Body of pancreas (tissue), 4 donors: ENCODE measurements around the gene GATB. TPM values are rescaled to one million over a fixed set of nuclear protein-coding genes. Genes with fewer than 3 reads are reported as not detected.

Experiments used
- ATAC-seq: fragments of 150-250 bp; one replicate; pipeline ENCODE4 v1.9.1; 2016
- DNase-seq, 4 donors: peaks; one replicate each; pipeline ENCODE4 v3.0.0-alpha.2; 2019
- H3K27ac ChIP-seq, 4 donors: fragments of 200-600 bp; sonication (generic); 1 replicate in 3 of 4; 2 replicates in 1 of 4; pipeline versions ENCODE4 v1.5.1 to v1.6.1; 2016 to 2019; ENCODE audit warnings: mild to moderate bottlenecking in 1 of 4, mixed read lengths in 1 of 4, moderate library complexity in 1 of 4
- H3K27me3 ChIP-seq, 2 donors: fragments of 200-600 bp; sonication (generic); one replicate each; pipeline ENCODE4 v1.6.0; 2016; ENCODE audit warnings: mild to moderate bottlenecking in 1 of 2
- H3K36me3 ChIP-seq, 2 donors: fragments of 200-600 bp; sonication (generic); replicated peaks in 1 of 2; 2 replicates each; pipeline ENCODE4 v1.5.1; 2016; ENCODE audit warnings: low read depth in 2 of 2; ENCODE audit not compliant: insufficient read depth in 1 of 2
- H3K4me1 ChIP-seq: fragments of 200-600 bp; sonication (generic); one replicate; pipeline ENCODE4 v1.6.0; 2016
- H3K4me3 ChIP-seq, 2 donors: fragments of 200-600 bp; sonication (generic); 1 replicate in 1 of 2; 2 replicates in 1 of 2; pipeline ENCODE4 v1.5.1; 2016 to 2019
- H3K9me3 ChIP-seq, 3 donors: fragments of 200-600 bp; sonication (generic); 1 replicate in 2 of 3; 2 replicates in 1 of 3; pipeline ENCODE4 v1.5.1; 2016
- POLR2A ChIP-seq, 3 donors: fragments of 450-650 bp; IDR thresholded peaks; one replicate each; pipeline ENCODE4 v1.6.1; 2016; ENCODE audit warnings: antibody characterized with exemption in 3 of 3, mild to moderate bottlenecking in 2 of 3
- WGBS, 2 donors: methylation state at CpG; one replicate each; pipeline ENCODE4 v1.1.5; 2017; 5-methylcytosine and 5-hydroxymethylcytosine counted together
- intact Hi-C: fragments of 100-400 bp; cut with DNase I; formaldehyde crosslinking; loops from one replicate; pipeline ENCODE4 v1.15.1; 2023
- total RNA-seq, 2 donors: library from RNA; depleted of rRNA; stranded (reverse); fragments of >200 nt; gene quantifications; one replicate each; pipeline ENCODE4 v1.1.0, GENCODE V29; 2016
- TF ChIP-seq, protein P1 (sequence below), 7 experiments: fragments of 450-650 bp in 4 of 7; fragments of 200-600 bp in 3 of 7; sonication (generic) in 3 of 7; IDR thresholded peaks; one replicate each; pipeline ENCODE4 v1.5.1; 2016 to 2019; ENCODE audit warnings: antibody characterized with exemption in 7 of 7

Gene GATB
- total RNA-seq, 2 donors from 2014 or later: 5.6 to 7.3 TPM

GRCh38 chr4:151678048-151678872, 82.5 kb downstream of the GATB start:
- no peak overlapping the region for H3K4me3 ChIP-seq
- intact Hi-C loops: no loop called here
- H3K4me1 ChIP-seq: peaks cover 15% of the 10 kb centered on the region
- no peaks in the 10 kb centered on the region for H3K9me3 ChIP-seq
- 69 to 72% methylated on average over 14 of the region's 14 CpGs for WGBS, 2 donors
- no peak for TF ChIP-seq POLR2A (IDR thresholded peaks at IDR 0.05)
- TF ChIP-seq, protein P1, sequence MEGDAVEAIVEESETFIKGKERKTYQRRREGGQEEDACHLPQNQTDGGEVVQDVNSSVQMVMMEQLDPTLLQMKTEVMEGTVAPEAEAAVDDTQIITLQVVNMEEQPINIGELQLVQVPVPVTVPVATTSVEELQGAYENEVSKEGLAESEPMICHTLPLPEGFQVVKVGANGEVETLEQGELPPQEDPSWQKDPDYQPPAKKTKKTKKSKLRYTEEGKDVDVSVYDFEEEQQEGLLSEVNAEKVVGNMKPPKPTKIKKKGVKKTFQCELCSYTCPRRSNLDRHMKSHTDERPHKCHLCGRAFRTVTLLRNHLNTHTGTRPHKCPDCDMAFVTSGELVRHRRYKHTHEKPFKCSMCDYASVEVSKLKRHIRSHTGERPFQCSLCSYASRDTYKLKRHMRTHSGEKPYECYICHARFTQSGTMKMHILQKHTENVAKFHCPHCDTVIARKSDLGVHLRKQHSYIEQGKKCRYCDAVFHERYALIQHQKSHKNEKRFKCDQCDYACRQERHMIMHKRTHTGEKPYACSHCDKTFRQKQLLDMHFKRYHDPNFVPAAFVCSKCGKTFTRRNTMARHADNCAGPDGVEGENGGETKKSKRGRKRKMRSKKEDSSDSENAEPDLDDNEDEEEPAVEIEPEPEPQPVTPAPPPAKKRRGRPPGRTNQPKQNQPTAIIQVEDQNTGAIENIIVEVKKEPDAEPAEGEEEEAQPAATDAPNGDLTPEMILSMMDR (IDR thresholded peaks at IDR 0.05): no peak
- H3K27ac ChIP-seq: no peak overlapping the region
- ATAC-seq (no peak), DNase-seq (no peak)
- H3K36me3 ChIP-seq: no peaks in the 10 kb centered on the region
- H3K27me3 ChIP-seq: no peaks in the 10 kb centered on the region

- DNase-seq (no peak), ATAC-seq (no peak)
- WGBS, 2 donors: 65 to 85% methylated on average over 3 of the region's 3 CpGs
- Histone ChIP-seq H3K36me3 (no peaks in the 10 kb centered on the region), H3K27ac (no peak overlapping the region), H3K27me3 (no peaks in the 10 kb centered on the region), H3K9me3 (no peaks in the 10 kb centered on the region), H3K4me3 (no peak overlapping the region), H3K4me1 (peaks cover 15% of the 10 kb centered on the region)
- intact Hi-C loops: no loop called here
- no peak for TF ChIP-seq POLR2A (IDR thresholded peaks at IDR 0.05)
- TF ChIP-seq, protein P1 (IDR thresholded peaks at IDR 0.05): no peak
These were observed 83.6 kb downstream of the GATB start for GRCh38 chr4:151677193-151677592.

DNA sequence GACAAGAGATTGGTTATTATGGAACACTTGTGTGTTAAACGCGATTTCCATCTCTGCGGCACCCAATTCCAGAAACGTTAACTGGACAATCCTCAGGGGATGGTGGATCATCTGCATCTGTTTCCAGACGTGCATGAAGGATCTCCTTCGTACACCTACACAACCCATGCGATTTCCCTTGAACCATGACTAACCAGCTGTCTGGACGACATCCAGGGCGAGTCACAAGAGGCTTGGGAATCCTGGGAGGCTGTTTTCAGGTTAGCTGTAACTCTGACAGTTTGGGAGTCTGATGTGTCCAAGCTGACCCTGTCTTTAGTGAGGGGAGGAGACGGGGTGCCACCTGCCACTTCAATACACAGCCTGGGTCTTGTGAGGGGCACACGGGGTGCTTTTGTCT, 84.5 kb downstream of the GATB start:
- ATAC-seq (no peak), DNase-seq (peak in 1 of 4 donors; percentile 10)
- 79 to 86% methylated on average over 11 of the region's 11 CpGs for WGBS, 2 donors
- TF ChIP-seq, protein P1 (IDR thresholded peaks at IDR 0.05): no peak
- TF ChIP-seq POLR2A (IDR thresholded peaks at IDR 0.05): no peak
- Histone ChIP-seq H3K27me3 (no peaks in the 10 kb centered on the region), H3K4me3 (no peak overlapping the region), H3K9me3 (no peaks in the 10 kb centered on the region), H3K36me3 (no peaks in the 10 kb centered on the region), H3K27ac (no peak overlapping the region), H3K4me1 (peaks cover 15% of the 10 kb centered on the region)
- intact Hi-C loops: no loop called here

DNA sequence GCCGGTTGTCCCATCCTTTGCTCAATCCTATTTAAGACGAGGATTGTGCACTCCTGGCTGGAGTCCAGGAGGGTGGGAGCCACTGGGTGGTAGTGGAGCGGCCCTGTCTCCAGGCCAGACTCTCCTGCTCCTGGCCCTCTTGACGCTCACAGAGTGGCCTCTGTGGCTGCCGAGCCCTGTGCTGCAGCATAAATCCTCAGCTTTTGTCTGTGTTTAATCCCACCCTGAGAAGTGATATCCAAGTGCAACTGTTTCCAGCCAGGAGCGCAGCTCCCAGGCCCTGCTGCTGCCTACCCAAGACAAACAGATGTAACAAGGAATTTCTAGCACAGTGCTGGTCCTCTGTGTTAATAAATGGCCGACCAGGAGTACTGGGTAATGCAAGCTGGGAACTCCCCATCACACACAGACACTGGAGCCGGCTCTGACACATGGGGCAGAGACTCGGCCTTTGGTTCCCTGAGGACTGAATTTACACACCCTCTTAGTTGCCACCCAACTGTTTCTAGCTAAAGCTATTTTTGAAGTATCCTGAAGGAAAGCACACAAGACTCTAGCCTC, 85.3 kb downstream of the GATB start:
- H3K4me1 ChIP-seq: peaks cover 15% of the 10 kb centered on the region
- no peaks in the 10 kb centered on the region for H3K9me3 ChIP-seq
- H3K27ac ChIP-seq: no peak overlapping the region
- no peak for DNase-seq
- intact Hi-C loops: no loop called here
- ATAC-seq: no peak
- WGBS, 2 donors: 72 to 81% methylated on average over 6 to 9 of the region's 9 CpGs
- no peaks in the 10 kb centered on the region for H3K36me3 ChIP-seq
- H3K27me3 ChIP-seq: no peaks in the 10 kb centered on the region
- TF ChIP-seq, protein P1 (IDR thresholded peaks at IDR 0.05): no peak
- TF ChIP-seq POLR2A (IDR thresholded peaks at IDR 0.05): no peak
- H3K4me3 ChIP-seq: no peak overlapping the region
